HG02571 (cell line): ENCODE measurements around the gene NMRK2.
"Not testable (repeated sequence)": the region's sequence is repeated elsewhere in the genome, so short reads cannot be mapped to it uniquely, and the experiment has no call there.

Experiments
- ATAC-seq: cut with Tn5 transposase; IDR thresholded peaks from one replicate; pipeline ENCODE4 v1.9.1; 2021; ENCODE audit warnings: mild to moderate bottlenecking, moderate library complexity; ENCODE audit not compliant: unreplicated experiment

NMRK2 gene, protein sequence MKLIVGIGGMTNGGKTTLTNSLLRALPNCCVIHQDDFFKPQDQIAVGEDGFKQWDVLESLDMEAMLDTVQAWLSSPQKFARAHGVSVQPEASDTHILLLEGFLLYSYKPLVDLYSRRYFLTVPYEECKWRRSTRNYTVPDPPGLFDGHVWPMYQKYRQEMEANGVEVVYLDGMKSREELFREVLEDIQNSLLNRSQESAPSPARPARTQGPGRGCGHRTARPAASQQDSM

DNA sequence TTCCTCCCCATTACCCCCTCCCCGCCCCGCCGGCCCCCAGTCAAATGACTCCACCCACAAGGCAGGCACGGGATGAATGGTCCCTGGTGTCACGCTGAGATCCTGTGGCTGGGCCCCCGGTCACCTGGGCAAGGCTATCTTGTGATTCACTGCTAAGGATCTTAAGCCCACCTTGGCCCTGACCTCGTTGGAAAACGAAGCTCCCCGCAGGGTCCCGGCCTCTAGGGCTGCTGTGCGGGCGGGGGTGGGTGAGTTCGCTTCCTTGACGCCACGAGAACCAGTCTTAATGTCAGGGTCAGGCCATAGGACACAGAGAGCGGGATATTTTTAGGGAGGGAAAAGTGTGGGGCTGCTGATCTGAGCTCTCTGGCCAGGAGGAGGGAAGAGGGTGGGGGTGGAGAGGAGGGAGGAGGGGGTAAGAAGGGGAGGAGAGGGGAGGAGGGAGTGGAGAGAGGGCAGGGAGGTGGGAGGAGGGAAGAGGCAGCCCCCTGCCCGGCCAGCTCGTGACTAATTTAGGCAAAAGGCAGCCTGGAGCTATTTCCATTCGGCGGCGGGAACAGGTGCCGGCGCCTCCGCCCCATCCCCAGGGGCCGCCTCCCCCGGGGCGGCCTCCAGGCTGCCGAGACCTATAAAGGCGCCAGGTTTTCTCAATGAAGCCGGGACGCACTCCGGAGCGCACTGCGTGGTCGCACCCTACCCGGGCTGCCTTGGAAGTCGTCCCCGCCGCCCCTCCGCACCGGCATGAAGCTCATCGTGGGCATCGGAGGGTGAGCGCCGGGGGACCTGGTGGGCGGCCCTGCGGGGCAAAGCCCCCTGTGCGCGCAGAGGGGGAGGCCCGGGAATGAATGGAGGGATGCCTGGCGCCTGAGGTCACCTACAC, at the start of gene NMRK2:
Gene NMRK2 (plus strand): TSS at position 139 of the 880 bp plus-strand sequence. CDS start 603 bp downstream, at position 742.
- no peak for ATAC-seq

DNA sequence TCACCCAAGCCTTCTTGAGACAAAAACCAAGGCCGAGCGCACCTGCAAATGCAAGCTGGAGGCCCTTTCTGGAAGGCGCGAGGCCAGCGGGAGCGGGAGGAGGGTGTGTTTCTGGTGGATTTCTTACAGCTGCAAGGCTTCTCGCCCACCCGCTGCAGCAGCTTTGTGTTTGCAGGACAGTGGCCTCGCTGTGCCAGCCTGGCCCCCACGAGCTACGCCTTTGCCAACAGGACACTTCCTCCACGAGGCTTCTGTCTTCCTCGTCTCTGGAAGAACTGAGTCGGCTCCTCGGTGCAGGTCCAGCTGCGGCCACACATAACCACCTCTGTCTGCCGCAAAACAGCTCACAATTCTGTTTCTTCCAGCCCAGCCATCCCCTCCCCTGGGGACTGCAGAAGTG, 42.3 kb upstream of the NMRK2 start:
- no peak for ATAC-seq

DNA sequence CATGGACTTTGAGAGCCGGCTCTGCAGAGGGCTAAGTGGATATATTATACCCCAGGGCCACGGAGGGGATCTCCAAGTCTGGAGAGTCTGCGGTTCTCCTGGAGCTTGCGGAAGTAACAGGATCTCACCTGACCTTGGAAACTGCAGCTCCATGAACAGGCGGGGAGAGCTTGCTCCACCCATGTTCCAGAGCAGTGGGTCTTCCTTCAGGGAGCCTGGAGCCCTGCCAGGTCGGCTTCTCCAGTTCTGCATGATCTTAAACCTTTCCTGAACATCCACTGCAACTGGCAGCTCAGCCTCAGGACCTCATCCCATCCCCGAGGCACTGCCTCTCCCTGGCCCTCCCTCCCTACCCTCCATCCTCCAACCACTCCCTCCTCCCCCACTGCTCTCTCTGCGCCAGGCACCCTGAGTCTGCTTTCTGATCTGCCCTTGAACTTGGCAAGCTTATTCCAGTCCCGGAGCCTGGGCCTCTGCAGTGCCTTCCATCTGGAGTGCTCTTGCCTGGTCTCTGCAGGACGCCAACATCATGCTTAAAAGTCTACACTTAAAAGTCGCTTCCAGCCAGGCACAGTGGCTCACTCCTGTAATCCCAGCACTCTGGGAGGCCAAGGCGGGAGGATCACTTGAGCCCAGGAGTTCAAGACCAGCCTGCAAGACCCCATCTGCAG, 39.2 kb upstream of the NMRK2 start:
- no peak for ATAC-seq

DNA sequence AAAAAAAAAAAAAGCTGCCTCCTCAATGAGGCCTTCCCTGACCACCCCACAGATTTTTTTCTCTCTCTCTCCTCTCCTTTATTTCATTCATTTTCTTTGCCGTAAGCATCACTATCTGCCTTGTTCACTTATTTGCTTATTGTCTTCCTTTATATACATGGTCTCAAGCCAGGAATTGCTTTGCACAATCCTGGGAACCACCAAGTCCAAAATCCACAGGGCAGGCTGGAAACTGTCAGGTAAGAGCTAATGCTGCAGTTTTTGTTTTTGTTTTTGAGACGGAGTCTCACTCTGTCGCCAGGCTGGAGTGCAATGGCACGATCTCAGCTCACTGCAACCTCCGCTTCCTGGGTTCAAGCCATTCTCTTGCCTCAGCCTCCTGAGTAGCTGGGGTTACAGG, 37.9 kb upstream of the NMRK2 start:
- ATAC-seq: not testable (repeated sequence)

GRCh38 chr19:3895788-3896187, 37.1 kb upstream of the NMRK2 start:
- no peak for ATAC-seq

DNA sequence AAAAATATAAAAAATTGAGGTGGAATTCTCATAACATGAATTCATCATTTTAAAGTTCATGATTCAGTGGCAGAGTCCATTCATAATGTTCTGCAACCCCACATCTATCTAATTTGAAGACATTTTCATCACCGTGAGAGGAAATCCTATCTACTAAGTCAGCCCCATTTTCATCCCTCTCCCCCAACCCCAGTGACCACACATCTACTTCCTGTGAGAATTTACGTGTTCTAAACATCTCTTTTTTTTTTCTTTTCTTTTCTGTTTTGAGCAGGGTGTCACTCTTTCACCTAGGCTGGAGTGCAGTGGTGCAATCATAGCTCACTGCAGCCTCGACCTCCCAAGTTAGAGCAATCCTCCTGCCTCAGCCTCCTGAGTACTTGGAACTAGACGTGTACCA, 34.9 kb upstream of the NMRK2 start:
- ATAC-seq: no peak

DNA sequence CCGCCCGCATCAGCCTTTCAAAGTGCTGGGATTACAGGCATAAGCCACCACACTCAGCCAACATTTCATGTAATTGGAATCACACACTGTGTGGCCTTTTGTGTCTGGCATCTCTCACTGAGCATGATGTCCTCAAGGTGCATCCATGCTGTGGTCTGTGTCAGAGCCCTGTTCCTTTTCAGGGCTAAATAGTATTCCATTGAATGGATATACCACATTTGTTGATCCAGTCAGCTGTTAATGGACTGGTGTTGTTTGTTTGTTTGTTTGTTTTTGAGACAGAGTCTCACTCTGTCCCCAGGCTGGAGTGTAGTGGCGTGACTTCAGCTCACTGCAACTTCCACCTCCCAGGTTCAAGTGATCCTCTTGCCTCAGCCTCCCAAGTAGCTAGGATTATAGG, 34.4 kb upstream of the NMRK2 start:
- no peak for ATAC-seq

DNA sequence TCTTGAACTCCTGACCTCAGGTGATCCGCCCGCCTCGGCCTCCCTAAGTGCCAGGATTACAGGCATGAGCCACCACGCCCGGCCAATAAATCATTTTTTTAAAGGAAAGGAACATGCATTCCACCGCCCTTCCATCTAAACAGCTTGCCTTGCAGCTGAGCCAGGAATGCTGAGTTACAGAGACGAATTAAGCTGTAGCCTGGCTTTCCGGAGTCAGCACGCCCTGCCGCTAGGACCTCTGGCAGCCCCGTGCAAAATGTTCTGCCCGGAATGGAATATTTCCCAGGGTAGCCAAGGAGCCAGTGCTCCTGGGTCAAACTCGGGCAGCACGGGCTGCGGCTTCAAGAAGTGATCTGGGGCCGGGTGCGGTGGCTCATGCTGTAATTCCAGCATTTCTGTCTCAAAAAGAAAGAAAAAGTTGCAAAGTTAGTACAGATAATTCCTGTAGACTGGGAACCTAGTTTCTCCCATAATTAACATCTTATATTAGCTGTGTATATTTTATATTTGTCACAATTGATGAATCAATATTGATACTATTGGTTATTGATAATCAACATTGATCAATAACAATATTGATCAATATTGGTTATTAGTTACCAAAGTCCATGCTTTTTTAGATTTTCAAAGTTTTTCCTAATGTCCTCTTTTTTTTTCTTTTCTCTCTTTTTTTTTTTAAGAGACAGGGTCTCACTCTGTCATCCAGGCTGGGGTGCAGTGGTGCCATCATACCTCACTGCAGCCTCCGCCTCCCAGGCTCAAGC, 33.2 kb upstream of the NMRK2 start:
- no peak for ATAC-seq

DNA sequence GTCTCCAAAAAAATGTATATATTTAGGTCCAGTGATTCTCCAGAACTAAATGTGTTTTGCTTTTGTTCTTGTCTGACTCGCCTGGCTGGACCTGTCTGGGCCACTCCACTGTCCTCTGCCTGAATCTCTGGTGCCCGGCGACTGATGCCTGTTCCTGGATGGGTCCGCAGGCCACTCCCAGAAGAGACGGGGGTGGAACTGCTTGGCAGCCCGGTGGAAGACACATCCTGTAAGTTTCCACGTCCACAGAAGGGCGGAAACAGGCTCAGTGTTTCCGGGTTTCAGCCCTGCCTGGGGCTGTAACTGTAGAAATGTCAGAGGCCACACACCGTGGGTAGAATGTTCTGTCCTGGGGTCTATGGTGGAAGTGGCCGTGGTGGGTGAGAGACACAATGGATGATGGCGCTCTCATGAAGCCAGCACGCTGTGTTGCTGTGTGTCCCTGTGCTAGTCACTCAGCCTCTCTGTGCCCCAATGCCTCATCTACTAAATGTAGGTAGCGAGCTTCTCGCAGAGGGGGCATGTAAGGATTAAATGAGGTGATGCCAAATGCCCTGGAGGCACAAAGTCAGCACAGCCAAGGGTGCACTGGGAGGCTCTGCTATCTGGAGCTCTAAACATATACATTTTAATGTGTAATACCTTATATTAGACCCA, 30.4 kb upstream of the NMRK2 start:
- ATAC-seq: no peak

DNA sequence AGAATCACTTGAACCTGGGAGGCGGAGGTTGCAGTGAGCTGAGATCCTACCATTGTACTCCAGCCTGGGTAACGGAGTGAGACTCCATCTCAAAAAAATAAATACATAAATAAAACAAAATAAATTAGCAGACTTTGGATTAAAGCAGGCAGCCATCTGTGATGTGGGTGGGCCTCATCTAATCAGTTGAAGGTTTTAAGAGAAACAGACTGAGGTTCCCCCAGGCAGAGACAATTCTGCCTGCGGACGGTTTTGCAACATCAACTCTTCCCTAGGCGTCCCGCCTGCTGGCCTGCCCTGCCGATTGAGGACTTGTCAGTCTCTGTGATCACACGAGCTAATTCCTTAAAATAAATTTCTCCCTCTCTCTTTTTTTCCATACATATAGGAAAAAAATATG, 28.6 kb upstream of the NMRK2 start:
- ATAC-seq: no peak

DNA sequence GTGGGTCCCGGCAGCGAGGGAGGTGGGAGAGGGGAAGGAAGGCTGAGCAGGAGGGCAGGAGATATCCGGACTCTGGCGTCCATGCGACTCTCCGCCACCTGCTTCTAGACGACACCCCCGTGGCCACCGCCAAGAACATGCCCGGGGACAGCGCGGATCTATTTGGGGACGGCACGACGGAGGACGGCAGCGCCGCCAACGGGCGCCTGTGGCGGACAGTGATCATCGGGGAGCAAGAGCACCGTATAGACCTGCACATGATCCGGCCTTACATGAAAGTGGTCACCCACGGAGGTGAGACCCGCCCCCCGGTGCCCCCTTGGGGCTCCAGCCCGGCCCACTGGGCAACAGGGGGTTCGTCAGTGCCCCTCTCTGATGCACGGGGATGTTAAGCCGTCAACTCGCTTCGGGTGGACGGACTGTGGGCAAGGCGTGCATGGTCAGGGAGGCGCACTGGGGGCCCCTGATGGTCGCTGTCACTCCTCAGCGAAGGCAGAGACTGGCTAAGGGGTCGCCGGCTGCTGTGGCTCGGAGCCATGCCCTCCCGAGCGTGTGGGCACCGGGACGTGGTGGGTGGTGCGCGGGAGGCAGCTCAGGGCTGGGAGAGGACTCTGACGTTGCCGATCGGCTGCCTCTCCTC, 25.1 kb upstream of the NMRK2 start:
- no peak for ATAC-seq

DNA sequence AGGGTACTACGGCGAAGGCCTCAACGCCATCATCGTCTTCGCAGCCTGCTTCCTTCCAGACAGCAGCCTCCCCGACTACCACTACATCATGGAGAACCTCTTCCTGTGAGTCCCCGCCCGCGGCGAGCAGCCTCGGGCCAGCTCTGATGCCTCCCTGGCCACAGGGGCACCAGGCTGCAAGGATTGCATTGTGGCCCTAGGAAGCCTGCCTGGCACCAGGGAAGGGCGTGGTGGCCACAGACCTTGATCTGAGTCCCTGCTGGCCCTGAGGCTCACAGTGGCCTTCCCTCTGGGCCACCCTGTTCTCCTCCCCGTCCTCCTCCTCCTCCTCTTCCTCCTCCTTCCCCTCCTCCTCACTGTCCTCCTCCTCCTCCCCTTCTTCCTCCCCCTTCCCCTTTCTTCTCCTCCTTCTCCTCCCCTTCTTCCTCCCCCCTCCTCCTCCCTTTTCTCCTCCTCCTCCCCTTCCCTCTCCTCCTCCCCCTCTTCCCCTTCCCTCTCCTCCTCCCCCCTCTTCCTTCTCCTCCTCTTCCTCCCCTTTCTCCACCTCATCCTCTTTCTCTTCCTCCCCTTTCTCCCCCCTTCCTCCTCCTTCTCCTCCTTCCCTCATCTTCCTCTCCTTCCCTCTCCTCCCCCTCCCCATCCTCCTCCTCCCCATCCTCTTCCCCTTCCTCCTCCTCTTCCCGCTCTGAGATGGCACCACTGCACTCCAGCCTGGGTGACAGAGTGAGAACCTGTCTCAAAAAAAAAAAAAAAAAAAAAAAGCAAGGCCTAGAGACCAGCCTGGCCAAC, 24.4 kb upstream of the NMRK2 start:
- ATAC-seq: no peak

- ATAC-seq: no peak
Observed at GRCh38 chr19:3910105-3910504, 22.8 kb upstream of the NMRK2 start.

DNA sequence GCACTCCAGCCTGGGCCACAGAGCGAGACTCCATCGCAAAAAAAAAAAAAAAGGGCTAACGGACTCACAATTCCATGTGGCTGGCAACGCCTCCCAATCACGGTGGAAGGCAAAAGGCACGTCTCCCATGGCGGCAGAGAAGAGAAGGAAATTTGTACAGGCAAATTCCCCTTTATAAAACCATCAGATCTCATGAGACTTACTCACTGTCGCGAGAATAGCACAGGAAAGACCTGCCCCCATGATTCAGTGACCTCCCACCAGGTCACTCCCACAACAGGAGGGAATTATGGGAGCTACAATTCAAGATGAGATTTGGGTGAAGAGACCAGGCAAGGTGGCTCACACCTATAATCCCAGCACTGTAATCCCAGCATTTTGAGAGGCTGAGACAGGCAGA, 18.7 kb upstream of the NMRK2 start:
- no peak for ATAC-seq

DNA sequence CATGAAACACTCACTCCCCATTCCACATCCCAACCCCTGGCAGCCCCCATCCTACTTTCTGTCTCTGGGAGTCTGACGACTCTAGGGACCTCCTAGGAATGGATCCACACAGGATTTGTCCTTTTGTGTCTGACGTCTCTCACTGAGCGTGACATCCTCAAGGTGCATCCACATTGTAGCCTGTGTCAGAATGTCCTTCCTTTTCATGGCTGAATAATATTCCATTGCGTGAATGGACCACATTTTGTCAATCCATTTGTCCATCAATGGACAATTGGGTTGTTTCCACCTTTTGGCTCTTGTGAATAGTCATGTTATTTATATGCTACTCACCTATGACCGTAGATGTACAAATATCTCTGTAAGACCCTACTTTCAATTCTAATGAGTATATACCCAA, 16.8 kb upstream of the NMRK2 start:
- no peak for ATAC-seq

- no peak for ATAC-seq
Observed at GRCh38 chr19:3919793-3920192, 13.1 kb upstream of the NMRK2 start.

- ATAC-seq: no peak
Observed at GRCh38 chr19:3923096-3923758, 9.6 kb upstream of the NMRK2 start.

DNA sequence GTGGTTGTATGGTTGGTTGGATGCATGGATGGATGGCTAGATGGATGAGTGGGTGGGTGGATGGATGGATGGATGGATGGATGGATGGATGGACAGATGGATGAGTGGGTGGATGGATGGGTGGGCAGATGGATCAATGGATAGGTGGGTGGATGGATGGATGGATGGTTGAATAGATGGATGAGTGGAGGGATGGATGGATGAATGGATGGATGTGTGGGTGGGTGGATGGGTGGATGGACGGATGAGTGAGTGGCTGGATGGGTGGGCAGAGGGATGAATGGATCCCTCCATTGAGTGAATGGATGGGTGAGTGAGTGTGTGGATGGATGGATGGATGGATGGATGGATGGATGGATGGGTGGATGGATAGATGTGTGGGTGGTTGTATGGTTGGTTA, 9.0 kb upstream of the NMRK2 start:
- ATAC-seq: no peak

- no peak for ATAC-seq
Observed at GRCh38 chr19:3931041-3931440, 1.8 kb upstream of the NMRK2 start.
